T-helper 1 cell treated with Interleukin-12 subunit alpha and Interleukin-12 subunit beta and Interleukin-4 antibody, amounts not matched to agents 30 μg/mL and 1 μg/mL, for 36 hours (primary cell): ENCODE measurements around the gene TSKS.

Experiments
- H3K27ac Mint-ChIP-seq: one replicate; pipeline ENCODE4 v1.8.0; 2021; ENCODE audit warnings: mild to moderate bottlenecking, mixed read lengths
- H3K27me3 Mint-ChIP-seq: one replicate; pipeline ENCODE4 v1.8.0; 2021; ENCODE audit warnings: low read depth, mixed read lengths
- H3K36me3 Mint-ChIP-seq: one replicate; pipeline ENCODE4 v1.8.0; 2021; ENCODE audit warnings: low read depth, mixed read lengths
- H3K4me1 Mint-ChIP-seq: one replicate; pipeline ENCODE4 v1.8.0; 2021; ENCODE audit warnings: low read depth, mixed read lengths
- H3K4me3 Mint-ChIP-seq: one replicate; pipeline ENCODE4 v1.8.0; 2021; ENCODE audit warnings: mild to moderate bottlenecking, moderate library complexity, mixed read lengths
- H3K9me3 Mint-ChIP-seq: one replicate; pipeline ENCODE4 v1.8.0; 2021; ENCODE audit warnings: mixed read lengths

TSKS gene, protein sequence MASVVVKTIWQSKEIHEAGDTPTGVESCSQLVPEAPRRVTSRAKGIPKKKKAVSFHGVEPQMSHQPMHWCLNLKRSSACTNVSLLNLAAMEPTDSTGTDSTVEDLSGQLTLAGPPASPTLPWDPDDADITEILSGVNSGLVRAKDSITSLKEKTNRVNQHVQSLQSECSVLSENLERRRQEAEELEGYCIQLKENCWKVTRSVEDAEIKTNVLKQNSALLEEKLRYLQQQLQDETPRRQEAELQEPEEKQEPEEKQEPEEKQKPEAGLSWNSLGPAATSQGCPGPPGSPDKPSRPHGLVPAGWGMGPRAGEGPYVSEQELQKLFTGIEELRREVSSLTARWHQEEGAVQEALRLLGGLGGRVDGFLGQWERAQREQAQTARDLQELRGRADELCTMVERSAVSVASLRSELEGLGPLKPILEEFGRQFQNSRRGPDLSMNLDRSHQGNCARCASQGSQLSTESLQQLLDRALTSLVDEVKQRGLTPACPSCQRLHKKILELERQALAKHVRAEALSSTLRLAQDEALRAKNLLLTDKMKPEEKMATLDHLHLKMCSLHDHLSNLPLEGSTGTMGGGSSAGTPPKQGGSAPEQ

DNA sequence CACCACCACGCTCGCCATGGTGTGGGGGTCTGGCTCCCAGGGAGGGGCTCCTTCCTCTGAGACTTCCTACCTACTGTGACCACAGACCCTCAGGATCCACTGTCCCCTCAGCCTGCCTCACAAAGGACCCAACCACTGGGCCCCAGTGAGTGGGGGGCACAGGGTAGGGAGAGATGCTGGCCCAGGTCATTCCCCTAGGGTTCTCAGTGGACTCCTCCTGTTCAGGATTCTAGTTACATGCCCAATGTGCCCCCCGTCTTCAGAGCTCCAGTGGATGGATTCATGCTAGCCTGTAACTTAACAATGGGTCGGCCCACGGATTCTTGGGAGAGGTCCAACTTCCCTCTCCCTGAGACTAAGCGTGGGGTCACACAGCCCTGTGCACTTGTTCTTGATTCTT is at the start of gene TSKS:
TSKS (minus strand) TSS at position 77 of the 400 bp plus-strand sequence; CDS start at position 18, 59 bp downstream.
- no peak within 1 kb of the TSS for H3K4me3 Mint-ChIP-seq
- peaks cover 15% of the 10 kb centered on the region for H3K4me1 Mint-ChIP-seq
- H3K36me3 Mint-ChIP-seq = no peaks in the 10 kb centered on the region
- H3K9me3 Mint-ChIP-seq = no peaks in the 10 kb centered on the region
- H3K27me3 Mint-ChIP-seq = no peaks in the 10 kb centered on the region
- H3K27ac Mint-ChIP-seq = peak within 1 kb of the TSS; percentile 62

DNA sequence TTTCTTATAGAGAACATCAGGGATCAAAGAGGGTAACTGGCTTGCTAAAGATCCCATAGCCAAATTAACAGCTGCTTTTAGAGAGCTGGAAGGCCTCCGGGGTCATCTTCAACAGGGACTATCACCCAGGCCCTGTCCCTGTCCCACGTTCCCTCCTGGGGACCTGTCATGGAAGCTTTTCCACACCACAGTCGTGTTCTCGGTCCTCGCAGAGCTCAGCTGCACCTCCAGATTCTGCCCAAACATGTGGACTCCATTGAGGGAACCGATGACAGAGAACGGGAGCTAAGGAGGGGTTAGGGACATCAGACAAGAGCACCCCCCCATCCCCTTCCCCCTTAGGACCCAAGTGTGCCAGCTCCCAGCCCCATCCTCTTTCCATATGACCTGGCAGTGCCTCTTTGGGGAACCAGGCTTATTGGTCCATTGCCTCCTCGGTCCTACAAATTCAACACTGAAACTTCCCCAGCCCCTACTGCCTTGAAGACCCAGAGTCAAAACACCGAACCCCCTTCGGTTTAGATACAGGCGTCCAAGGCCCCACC is 49.4 kb upstream of the TSKS start:
- peak overlapping the region; percentile 82 for H3K4me3 Mint-ChIP-seq
- H3K27ac Mint-ChIP-seq = peak overlapping the region; percentile 95
- H3K36me3 Mint-ChIP-seq = no peaks in the 10 kb centered on the region
- H3K4me1 Mint-ChIP-seq = peaks cover 30% of the 10 kb centered on the region
- H3K9me3 Mint-ChIP-seq = no peaks in the 10 kb centered on the region
- H3K27me3 Mint-ChIP-seq = no peaks in the 10 kb centered on the region

DNA sequence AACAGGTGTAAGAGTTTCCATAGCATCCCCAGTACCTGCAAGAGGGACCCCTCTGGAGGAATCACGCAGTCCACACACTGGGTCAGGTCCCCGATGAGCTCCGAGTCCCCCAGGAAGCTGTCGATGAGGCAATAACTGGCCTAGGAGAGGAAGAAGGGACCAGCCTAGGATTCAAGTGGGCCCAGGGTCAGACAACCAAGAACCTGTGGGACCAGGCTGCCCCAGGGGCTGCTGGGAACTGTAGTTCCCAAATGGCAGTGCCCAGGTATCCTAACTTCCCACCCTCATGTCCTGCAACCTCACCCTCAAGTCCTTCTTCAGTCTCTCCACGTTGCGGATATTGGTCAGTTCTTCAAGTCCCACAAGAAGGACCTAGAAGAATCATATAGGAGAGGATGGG is 48.2 kb upstream of the TSKS start:
- H3K4me1 Mint-ChIP-seq = peaks cover 26% of the 10 kb centered on the region
- peak overlapping the region; percentile 25 for H3K4me3 Mint-ChIP-seq
- no peaks in the 10 kb centered on the region for H3K27me3 Mint-ChIP-seq
- H3K27ac Mint-ChIP-seq = no peak overlapping the region
- H3K36me3 Mint-ChIP-seq = peaks cover 2% of the 10 kb centered on the region
- no peaks in the 10 kb centered on the region for H3K9me3 Mint-ChIP-seq

DNA sequence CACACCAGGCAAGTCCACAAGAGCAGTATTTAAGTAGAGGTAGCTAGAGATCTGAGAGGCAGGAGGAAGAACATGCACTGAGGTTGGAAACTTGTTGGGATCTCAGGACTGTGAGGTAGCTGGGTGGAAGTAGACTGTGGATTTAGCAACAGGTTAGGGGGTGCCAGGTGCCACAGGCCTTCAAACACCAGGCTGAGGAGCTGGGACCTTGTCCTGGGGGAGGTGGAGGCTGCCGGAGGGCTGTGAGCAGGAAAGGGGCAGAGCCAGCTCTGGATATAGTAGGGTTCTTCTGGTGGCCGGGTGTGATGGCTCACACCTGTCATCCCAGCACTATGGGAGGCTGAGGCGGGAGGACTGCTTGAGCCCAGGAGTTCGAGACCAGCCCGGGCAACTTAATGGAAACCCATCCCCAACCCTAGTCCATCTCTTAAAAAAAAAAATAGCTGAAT is 46.9 kb upstream of the TSKS start:
- Mint-ChIP-seq H3K4me3 (peak overlapping the region; percentile 81), H3K27ac (peak overlapping the region; percentile 42), H3K27me3 (no peaks in the 10 kb centered on the region), H3K9me3 (no peaks in the 10 kb centered on the region), H3K36me3 (peaks cover 6% of the 10 kb centered on the region), H3K4me1 (peaks cover 27% of the 10 kb centered on the region)

DNA sequence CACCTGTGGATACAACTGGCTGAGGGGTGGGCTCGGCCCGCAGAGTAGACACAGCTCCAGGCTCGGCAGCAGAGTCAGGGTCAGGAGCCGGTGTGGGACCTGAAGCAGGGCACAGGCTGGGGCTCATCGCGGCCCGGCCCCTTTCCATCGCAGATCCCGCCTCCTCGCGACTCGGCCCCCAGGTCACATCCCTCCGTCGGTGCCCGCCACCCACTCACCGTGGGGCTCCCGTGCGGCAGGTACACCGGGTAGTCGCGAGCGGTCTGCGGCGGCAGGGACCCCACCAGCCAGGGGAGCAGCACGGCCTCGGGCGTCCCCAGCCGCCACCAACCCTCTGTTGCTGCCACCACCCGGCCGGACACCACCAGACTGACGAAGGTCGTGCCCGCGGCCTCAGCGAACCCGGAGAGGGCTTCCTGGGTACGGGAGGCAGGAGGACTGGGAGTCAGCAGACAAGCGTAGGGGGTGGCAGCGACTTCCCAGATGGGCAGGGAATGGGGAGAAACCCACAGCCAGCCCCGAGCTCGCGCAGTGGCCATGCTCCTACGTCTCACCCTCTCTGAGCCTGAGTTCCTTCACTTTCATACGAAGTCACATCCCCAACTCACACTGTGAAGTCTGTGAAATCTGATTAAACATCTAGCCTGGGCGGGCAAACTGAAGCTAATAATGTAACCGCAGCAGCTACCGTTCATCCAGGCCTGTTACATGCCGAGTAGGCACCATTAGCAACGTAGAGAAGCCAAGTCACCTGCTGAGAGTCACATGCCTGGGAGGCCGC is 46.2 kb upstream of the TSKS start:
- Mint-ChIP-seq H3K36me3 (peaks cover 6% of the 10 kb centered on the region), H3K4me3 (peak overlapping the region; percentile 81), H3K27me3 (no peaks in the 10 kb centered on the region), H3K27ac (peak overlapping the region; percentile 68), H3K4me1 (peaks cover 25% of the 10 kb centered on the region), H3K9me3 (no peaks in the 10 kb centered on the region)

DNA sequence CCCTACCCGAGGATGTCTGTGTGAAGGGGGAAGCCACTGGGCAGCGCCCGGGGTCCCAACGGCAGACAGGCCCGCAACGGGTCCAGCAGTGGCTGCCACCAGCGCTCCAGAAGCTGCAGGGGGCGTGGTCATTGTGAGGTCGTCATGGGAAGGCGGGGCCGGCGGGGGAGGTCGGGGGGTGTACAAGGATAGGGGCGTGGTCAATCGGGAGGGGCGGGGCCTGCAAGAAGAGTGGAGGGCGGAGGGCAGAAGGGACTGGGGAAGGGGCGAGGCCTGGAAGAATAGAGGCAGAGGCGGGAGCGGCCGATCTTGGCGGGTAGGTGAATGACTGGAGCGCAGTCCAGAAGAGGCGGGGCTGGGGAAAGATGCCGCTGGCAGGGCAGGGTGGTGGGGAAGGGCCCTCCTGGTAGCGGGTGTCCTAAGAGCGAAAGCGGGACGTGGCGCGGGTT is 45.6 kb upstream of the TSKS start:
- Mint-ChIP-seq H3K36me3 (peaks cover 6% of the 10 kb centered on the region), H3K27ac (peak overlapping the region; percentile 68), H3K4me1 (peaks cover 24% of the 10 kb centered on the region), H3K9me3 (no peaks in the 10 kb centered on the region), H3K4me3 (peak overlapping the region; percentile 81), H3K27me3 (no peaks in the 10 kb centered on the region)

DNA sequence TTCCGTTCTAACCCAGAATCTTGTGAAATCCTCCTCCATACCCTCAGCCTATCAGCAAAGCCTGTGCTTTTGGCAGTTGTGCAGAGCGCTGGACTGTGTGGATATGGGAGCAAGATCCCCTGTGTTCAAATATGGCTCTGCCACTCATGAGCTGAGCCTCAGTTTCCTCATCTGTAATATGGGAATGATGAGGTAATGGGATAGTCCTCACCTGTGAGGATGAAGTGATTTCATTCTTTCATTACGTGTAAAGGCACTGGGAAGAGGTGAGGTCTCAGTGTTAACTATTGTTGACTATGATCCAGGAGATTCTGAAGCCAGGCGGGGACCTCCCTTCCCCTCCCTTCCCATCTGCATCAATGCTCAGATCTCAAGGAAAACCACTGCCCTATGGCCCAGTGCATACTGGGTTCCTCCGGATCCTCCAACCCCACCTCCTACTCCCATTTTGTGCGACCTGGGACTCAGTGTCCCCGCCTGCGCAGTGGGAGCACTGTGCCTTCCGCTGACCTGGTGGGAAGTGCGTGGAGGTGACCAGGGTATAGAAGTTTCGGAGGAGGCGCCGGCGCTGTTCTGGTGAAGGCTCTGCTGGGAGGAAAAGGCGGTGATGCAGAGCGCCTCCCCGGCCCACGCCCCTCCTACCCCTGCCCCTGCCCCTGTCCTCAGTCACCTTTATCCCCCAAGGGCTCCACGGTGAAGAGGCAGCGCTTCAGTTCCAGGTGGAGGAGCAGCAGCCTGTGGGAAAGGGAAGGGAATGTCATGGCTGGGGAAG is 45.0 kb upstream of the TSKS start:
- H3K4me1 Mint-ChIP-seq = peaks cover 19% of the 10 kb centered on the region
- peaks cover 9% of the 10 kb centered on the region for H3K36me3 Mint-ChIP-seq
- peak overlapping the region; percentile 18 for H3K27ac Mint-ChIP-seq
- no peaks in the 10 kb centered on the region for H3K9me3 Mint-ChIP-seq
- peak overlapping the region; percentile 81 for H3K4me3 Mint-ChIP-seq
- no peaks in the 10 kb centered on the region for H3K27me3 Mint-ChIP-seq

DNA sequence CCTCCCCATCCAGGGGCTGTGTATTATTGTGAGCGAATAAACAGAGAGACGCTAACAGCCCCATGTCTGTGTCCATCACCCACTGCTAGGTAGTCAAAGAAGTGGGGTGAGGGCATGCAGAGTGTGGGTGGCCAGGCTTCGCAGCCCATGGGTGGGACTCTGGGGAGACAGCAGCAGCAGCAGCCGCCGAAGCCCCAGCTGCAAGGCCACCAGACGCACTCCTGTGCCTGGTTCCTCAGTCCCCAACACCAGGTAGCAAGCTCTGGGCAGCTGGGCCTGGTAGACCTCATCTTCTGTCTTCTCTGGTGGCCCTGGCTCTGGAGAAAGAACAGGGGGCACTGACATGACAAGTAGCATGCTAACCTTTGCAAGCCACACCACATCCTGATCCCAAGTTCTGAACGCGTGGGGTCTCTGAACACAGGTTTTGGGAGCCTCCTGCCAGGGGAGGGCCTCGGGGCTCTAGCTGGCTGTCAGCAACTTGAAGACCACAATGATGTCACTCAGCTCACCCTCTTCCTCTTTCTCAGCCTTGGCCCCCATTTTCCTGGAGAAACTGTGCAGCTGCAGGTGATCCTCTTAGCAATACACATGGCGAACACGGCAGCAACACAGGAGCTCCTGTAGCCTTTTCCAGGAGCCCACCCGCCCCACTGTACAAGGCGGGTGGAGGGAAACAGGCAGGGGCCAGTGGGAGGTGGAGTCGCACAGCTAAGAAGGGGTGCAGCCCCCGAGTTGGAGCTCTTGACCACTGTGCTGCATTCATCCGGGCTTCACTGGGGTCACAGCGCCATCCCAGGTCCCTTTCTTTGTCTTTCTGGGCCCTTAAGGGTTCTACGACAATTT is 44.2 kb upstream of the TSKS start:
- Mint-ChIP-seq H3K27ac (peak overlapping the region; percentile 67), H3K27me3 (no peaks in the 10 kb centered on the region), H3K4me1 (peaks cover 16% of the 10 kb centered on the region), H3K36me3 (peaks cover 9% of the 10 kb centered on the region), H3K9me3 (no peaks in the 10 kb centered on the region), H3K4me3 (no peak overlapping the region)

DNA sequence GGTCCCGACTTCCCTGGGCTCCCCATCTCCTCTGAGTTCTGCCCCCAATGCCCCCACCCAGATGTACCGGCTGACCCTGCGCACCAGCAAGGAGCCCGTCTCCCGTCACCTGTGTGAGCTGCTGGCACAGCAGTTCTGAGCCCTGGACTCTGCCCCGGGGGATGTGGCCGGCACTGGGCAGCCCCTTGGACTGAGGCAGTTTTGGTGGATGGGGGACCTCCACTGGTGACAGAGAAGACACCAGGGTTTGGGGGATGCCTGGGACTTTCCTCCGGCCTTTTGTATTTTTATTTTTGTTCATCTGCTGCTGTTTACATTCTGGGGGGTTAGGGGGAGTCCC is 43.5 kb upstream of the TSKS start:
- no peak overlapping the region for H3K4me3 Mint-ChIP-seq
- no peaks in the 10 kb centered on the region for H3K27me3 Mint-ChIP-seq
- H3K9me3 Mint-ChIP-seq = no peaks in the 10 kb centered on the region
- peaks cover 9% of the 10 kb centered on the region for H3K36me3 Mint-ChIP-seq
- peaks cover 14% of the 10 kb centered on the region for H3K4me1 Mint-ChIP-seq
- peak overlapping the region; percentile 17 for H3K27ac Mint-ChIP-seq

DNA sequence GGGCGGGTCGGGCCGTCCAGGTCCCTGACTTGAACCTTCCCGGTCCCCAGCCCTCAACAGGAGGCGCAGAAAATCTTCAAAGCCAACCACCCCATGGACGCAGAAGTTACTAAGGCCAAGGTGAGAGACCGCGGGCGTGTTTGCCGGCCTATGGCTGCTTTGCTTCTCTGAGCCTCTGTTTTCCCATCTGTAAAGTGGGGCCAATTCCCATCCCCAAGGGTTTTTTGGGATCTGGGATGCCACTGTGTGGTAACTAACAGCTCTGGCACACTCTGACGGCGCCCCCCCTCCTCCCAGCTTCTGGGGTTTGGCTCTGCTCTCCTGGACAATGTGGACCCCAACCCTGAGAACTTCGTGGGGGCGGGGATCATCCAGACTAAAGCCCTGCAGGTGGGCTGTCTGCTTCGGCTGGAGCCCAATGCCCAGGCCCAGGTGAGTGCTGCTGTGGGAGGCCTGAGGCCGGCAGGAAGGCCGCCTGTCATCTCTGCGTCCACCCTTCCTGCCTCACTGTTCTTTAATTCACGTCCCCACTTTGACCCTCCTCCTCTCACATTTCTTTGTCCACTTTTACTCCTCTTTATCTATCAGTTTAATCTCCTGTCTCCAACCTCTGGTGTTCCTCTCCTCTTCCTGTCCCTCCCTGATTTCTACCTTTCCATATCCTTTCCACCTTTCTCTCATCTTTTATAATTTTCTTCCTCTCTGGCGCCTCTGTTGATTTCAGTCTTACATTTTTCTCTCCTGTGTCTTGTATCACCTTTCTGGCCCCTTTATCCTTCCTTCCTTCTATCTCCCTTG is 42.9 kb upstream of the TSKS start:
- peak overlapping the region; percentile 17 for H3K27ac Mint-ChIP-seq
- H3K27me3 Mint-ChIP-seq = no peaks in the 10 kb centered on the region
- peaks cover 14% of the 10 kb centered on the region for H3K4me1 Mint-ChIP-seq
- H3K4me3 Mint-ChIP-seq = no peak overlapping the region
- H3K9me3 Mint-ChIP-seq = no peaks in the 10 kb centered on the region
- H3K36me3 Mint-ChIP-seq = peaks cover 9% of the 10 kb centered on the region

DNA sequence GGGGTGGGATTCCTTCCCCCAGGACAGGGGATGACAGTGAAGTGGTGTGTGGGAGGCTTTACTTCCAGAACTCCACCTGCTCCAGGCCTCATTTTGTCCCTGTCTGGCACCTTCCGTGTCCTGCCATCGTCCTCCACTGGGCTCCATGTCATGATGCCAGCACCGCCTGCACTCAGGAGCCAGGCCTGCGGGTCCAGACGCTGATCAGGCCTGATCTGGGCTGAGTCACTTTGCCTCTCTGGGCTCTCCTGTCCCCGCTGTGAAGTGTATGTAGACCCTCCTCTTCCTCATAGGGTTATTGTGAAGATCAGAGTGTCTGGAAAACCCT is 40.4 kb upstream of the TSKS start:
- no peak overlapping the region for H3K27ac Mint-ChIP-seq
- peaks cover 6% of the 10 kb centered on the region for H3K4me1 Mint-ChIP-seq
- H3K9me3 Mint-ChIP-seq = no peaks in the 10 kb centered on the region
- H3K27me3 Mint-ChIP-seq = no peaks in the 10 kb centered on the region
- no peak overlapping the region for H3K4me3 Mint-ChIP-seq
- peaks cover 14% of the 10 kb centered on the region for H3K36me3 Mint-ChIP-seq

DNA sequence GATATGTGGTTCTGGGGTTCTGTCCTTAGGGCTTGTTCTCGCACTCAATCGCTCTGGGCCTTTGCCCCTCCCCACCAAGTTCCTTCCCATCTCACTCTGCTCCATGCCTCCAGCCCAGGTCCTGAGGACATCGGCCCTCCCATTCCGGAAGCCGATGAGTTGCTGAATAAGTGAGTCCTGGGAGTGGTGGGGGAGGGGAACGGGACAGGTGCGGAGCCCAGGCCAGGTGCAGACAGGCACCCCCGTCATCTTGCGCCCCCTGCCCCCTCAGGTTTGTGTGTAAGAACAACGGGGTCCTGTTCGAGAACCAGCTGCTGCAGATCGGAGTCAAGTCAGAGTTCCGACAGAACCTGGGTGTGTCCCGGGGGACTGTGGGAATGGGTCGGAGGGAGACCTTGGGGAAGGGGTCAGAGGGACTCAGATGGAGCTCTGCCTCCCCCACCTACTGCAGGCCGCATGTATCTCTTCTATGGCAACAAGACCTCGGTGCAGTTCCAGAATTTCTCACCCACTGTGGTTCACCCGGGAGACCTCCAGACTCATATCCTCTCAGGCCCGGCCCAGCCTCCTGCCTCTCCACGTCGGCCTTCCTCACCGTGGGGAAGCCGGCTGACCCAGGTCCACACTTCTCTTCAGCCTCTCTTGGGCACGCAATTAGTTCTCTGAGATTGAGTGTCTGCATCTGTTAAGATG is 39.9 kb upstream of the TSKS start:
- Mint-ChIP-seq H3K27me3 (no peaks in the 10 kb centered on the region), H3K36me3 (peaks cover 14% of the 10 kb centered on the region)

More for the DNA sequence above, 39.9 kb upstream of the TSKS start:
- Mint-ChIP-seq H3K9me3 (no peaks in the 10 kb centered on the region), H3K27ac (no peak overlapping the region), H3K4me1 (peaks cover 6% of the 10 kb centered on the region), H3K4me3 (no peak overlapping the region)
